H54 (cell line): ENCODE results near the gene AFG3L2.

ENCODE experiments used
- DNase-seq: peaks from one replicate; pipeline ENCODE4 v3.0.0; 2011; ENCODE audit warnings: low spot score, mixed read lengths; ENCODE audit not compliant: insufficient read length
- FAIRE-seq: peaks from 3 replicates; lab custom pipeline; 2011; peaks lifted over from hg19 to GRCh38; lab: Jason Lieb, UNC
- POLR2A ChIP-seq: IDR thresholded peaks from 2 replicates; pipeline ENCODE4 v1.6.1; 2011; ENCODE audit warnings: low read depth, mild to moderate bottlenecking, low read length

The AFG3L2 gene

GRCh38 chr18:12377556-12378197, 650 bp upstream of the AFG3L2 start:
- peak; percentile 92 for DNase-seq
- peak; percentile 89 for FAIRE-seq

GRCh38 chr18:12376034-12376753, 833 bp downstream of the AFG3L2 start:
- no peak for DNase-seq
- no peak for FAIRE-seq
- TF ChIP-seq POLR2A: no peak

More at GRCh38 chr18:12377556-12378197, 650 bp upstream of the AFG3L2 start:
- peak; percentile 72 for TF ChIP-seq POLR2A

- FAIRE-seq (no peak), DNase-seq (no peak)
- no peak for TF ChIP-seq POLR2A
Observed at GRCh38 chr18:12374401-12374800, 2.6 kb downstream of the AFG3L2 start.

- FAIRE-seq (no peak), DNase-seq (no peak)
- TF ChIP-seq POLR2A: no peak
Observed at GRCh38 chr18:12373771-12374116, 3.3 kb downstream of the AFG3L2 start.

DNA sequence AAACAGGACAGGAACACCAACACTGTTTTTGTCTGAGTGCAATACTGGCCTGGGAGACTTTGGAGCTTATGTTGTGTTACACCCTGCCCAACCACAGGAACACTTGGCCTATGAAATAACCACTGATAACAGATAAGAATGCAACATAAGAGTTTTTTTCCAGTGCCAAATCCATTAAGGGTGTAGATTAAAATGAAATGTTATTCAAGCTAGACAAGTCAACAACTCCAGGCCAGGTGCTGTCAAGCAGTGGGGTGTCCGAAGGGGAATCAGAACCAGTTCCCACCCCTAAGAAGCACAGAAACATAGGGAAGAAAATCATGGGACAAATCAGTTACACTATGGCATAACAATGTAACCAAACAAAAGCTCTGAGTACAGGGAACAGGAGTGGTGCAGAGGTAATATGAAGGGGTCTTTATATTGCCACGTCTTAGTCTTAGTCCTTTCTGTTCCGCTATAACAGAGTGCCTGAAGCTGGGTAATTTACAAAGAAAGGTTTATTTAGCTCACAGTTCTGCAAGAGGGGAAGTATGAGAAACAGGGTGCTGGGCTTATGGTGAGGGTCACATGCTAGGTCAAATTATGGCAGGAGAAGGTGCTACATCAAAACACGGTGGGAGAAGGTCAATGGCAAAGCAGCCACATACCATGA, 3.8 kb downstream of the AFG3L2 start:
- FAIRE-seq: no peak

DNA sequence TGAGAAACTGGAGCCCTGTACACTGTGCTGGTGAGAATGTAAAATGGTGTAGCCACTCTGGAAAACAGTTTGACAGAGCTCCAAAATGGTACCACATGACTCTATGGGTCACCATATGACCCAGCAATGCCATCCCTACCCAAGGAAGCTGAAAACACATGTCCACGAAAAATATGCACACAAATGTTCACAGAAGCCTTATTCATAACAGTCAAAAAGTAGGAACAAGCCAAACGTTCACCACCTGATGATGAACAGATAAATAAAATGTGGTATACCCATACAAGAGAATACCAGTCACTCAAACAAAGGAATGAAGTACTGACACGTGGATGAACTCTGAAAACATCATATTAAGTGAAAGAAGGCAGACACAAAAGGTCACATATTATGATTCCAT, 4.6 kb downstream of the AFG3L2 start:
- DNase-seq (no peak), FAIRE-seq (no peak)
- no peak for TF ChIP-seq POLR2A

More for the DNA sequence above, 3.8 kb downstream of the AFG3L2 start:
- DNase-seq: no peak
- no peak for TF ChIP-seq POLR2A

DNA sequence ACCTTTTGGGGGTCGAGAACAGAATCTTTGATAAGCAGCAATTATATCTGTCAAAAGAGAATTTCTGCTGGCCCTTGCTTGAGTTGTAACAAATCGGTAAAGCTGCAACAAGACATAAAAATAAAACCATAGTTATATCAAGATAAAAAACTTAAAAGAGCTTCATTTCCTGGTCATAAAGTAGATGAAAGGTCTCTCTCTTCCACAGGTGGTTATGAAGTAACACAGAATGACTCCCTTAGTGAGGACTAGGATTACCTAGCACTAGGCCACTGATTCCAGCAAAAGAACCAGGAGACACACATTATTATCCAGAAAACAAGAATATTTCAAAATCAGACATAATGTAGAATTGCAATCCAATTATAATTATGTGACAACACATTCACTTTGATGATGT, 5.4 kb downstream of the AFG3L2 start:
- no peak for TF ChIP-seq POLR2A
- DNase-seq (no peak), FAIRE-seq (no peak)

DNA sequence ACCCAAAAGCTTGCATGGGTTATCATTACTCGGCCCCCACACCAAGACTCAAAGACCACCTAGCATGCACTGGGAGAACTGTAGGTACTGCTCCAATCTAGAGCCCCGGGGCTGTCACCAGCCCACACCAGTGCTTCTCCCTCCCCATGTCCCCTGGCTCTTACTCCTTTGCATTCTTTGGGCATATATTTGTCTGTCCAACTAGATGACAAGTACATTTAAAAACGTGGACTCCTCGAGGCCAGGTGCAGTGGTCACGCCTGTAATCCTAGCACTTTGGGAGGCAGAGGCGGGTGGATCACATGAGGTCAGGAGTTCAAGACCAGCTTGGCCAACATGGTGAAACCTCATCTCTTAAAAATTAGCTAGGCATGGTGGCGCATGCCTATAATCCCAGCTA, 7.8 kb downstream of the AFG3L2 start:
- FAIRE-seq (no peak), DNase-seq (no peak)
- no peak for TF ChIP-seq POLR2A

DNA sequence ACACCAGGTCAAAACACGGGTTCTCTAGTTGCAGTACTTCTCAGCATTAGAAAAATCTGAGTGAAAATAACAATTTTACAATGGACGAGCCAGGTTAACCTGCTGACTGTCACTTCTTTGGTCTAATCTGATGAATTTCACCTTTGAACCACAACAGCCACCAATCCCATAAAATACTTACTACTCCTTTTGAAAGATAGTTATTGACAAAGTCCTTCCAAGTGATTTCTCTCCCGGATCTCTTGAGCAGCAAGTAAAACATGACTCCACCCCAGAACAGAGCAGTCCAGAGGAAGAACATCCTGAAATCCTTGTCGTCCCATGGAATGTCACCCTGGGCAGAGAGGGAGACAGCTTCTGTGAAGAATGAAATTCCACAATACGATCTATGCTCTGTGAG, 10.2 kb downstream of the AFG3L2 start:
- DNase-seq (no peak), FAIRE-seq (no peak)
- no peak for TF ChIP-seq POLR2A

DNA sequence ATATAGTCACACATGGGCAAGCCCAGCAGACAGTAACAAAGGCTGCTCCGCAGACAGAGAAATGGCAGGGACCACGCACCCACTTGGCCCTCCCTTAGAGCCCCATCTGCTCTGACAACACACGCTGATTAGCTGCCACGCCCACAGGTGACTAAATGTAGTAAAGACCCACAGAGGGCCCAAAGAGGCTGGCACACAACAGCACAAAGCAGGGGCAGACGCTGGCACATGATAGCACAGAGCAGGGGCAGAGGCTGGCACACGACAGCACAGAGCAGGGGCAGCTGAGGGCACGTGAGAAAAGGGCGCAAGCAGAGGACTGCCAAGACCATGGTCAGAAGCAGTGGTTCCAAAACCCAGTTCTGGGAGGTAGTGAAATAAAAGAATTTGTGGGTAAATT, 10.6 kb downstream of the AFG3L2 start:
- no peak for FAIRE-seq
- no peak for TF ChIP-seq POLR2A
- no peak for DNase-seq

- no peak for DNase-seq
- no peak for FAIRE-seq
- no peak for TF ChIP-seq POLR2A
Observed at GRCh38 chr18:12362473-12363174, 14.4 kb downstream of the AFG3L2 start.

GRCh38 chr18:12361770-12362378, 15.2 kb downstream of the AFG3L2 start:
- no peak for TF ChIP-seq POLR2A
- FAIRE-seq: peak; percentile 23
- no peak for DNase-seq

DNA sequence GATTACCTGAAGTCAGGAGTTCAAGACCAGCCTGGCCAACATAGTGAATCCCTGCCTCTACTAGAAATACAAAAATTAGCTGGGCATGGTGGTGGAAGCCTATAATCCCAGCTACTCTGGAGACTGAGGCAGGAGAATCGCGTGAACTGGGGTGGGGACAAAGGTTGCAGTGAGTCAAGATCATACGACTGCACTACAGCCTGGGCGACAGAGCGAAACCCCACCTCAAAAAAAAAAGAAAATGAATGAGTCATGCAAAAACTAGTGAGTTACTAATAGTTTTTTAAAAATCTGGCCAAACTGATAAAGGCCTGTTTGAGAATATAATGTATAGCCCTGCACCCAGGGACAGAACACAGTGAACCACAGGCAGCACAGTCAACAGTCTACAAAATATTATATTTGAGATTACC, 17.5 kb downstream of the AFG3L2 start:
- DNase-seq: no peak
- FAIRE-seq: no peak

More for the DNA sequence above, 17.5 kb downstream of the AFG3L2 start:
- no peak for TF ChIP-seq POLR2A
